ENCODE measurements around the gene CRYGD. TPM values are rescaled to one million over a fixed set of nuclear protein-coding genes. Genes with fewer than 3 reads are reported as not detected.
"Not testable (repeated sequence)": the region's sequence is repeated elsewhere in the genome, so short reads cannot be mapped to it uniquely, and the experiment has no call there.

Gene CRYGD
- total RNA-seq, 1 donor from 2014 or later: not detected

GRCh38 chr2:208135794-208136715, 11.7 kb upstream of the CRYGD start:
- ATAC-seq (ENCODE audit: poor library complexity) (no peak), DNase-seq (no peak)
- intact Hi-C loops (cut with DNase I): no loop called here

- DNase-seq (no peak), ATAC-seq (ENCODE audit: poor library complexity) (no peak)
- intact Hi-C loops (cut with DNase I): no loop called here
Observed at GRCh38 chr2:208134928-208135586, 10.7 kb upstream of the CRYGD start.

- no peak for DNase-seq
- intact Hi-C loops (cut with DNase I): no loop called here
- no peak for ATAC-seq (ENCODE audit: poor library complexity)
Observed at GRCh38 chr2:208130712-208131110, 6.4 kb upstream of the CRYGD start.

GRCh38 chr2:208129744-208130711, 5.7 kb upstream of the CRYGD start, which contains the start of gene CRYGC:
Gene CRYGC (minus strand): TSS chr2:208129828. CDS start chr2:208129792, 36 bp downstream.
- ATAC-seq (ENCODE audit: poor library complexity): no peak
- no peak for DNase-seq
- intact Hi-C loops (cut with DNase I): no loop called here

- intact Hi-C loops (cut with DNase I): no loop called here
- no peak for ATAC-seq (ENCODE audit: poor library complexity)
- no peak for DNase-seq
Observed at GRCh38 chr2:208128136-208128535, 3.8 kb upstream of the CRYGD start.

- no peak for ATAC-seq (ENCODE audit: poor library complexity)
- intact Hi-C loops (cut with DNase I): no loop called here
- DNase-seq: no peak
Observed at GRCh38 chr2:208127090-208127489, 2.8 kb upstream of the CRYGD start.

- intact Hi-C loops (cut with DNase I): no loop called here
- ATAC-seq (ENCODE audit: poor library complexity) (no peak), DNase-seq (no peak)
Observed at GRCh38 chr2:208125251-208125650, 927 bp upstream of the CRYGD start.

- no peak for ATAC-seq (ENCODE audit: poor library complexity)
- DNase-seq: no peak
- intact Hi-C loops (cut with DNase I): no loop called here
Observed at GRCh38 chr2:208122248-208122647, 2.1 kb downstream of the CRYGD start.

GRCh38 chr2:208118918-208119317, 5.4 kb downstream of the CRYGD start:
- ATAC-seq (ENCODE audit: poor library complexity): no peak
- no peak for DNase-seq
- intact Hi-C loops (cut with DNase I): no loop called here

GRCh38 chr2:208117390-208117789, 6.9 kb downstream of the CRYGD start:
- intact Hi-C loops (cut with DNase I); ATAC-seq (ENCODE audit: poor library complexity); DNase-seq: not testable (repeated sequence)

GRCh38 chr2:208112969-208113368, 11.4 kb downstream of the CRYGD start:
- no peak for ATAC-seq (ENCODE audit: poor library complexity)
- no peak for DNase-seq
- intact Hi-C loops (cut with DNase I): no loop called here

- intact Hi-C loops (cut with DNase I); ATAC-seq (ENCODE audit: poor library complexity); DNase-seq: not testable (repeated sequence)
Observed at GRCh38 chr2:208112273-208112745, 12.0 kb downstream of the CRYGD start.

- ATAC-seq (ENCODE audit: poor library complexity) (no peak), DNase-seq (no peak)
Observed at GRCh38 chr2:208103616-208104015, 20.7 kb downstream of the CRYGD start.

GRCh38 chr2:208101716-208102631, 22.4 kb downstream of the CRYGD start:
- no peak for ATAC-seq (ENCODE audit: poor library complexity)

More at GRCh38 chr2:208103616-208104015, 20.7 kb downstream of the CRYGD start:
- intact Hi-C loops (cut with DNase I): no loop called here

GRCh38 chr2:208099682-208100470, 24.4 kb downstream of the CRYGD start:
- ATAC-seq (ENCODE audit: poor library complexity): no peak
- no peak for DNase-seq
- intact Hi-C loops (cut with DNase I): no loop called here

More at GRCh38 chr2:208101716-208102631, 22.4 kb downstream of the CRYGD start:
- no peak for DNase-seq
- intact Hi-C loops (cut with DNase I): no loop called here

GRCh38 chr2:208098701-208099100, 25.6 kb downstream of the CRYGD start:
- DNase-seq; intact Hi-C loops (cut with DNase I); ATAC-seq (ENCODE audit: poor library complexity): not testable (repeated sequence)

GRCh38 chr2:208098267-208098666, 26.1 kb downstream of the CRYGD start:
- ATAC-seq (ENCODE audit: poor library complexity): peak; percentile 60
- intact Hi-C loops (cut with DNase I): no loop called here
- DNase-seq: no peak

Data from Right ventricle myocardium superior (tissue), 1 donor.